Pons (tissue), 1 donor: ENCODE results near the gene HARBI1.
"Not testable (repeated sequence)": the region's sequence is repeated elsewhere in the genome, so short reads cannot be mapped to it uniquely, and the experiment has no call there.

Source experiments
- DNase-seq: peaks from one replicate; pipeline ENCODE4 v3.0.0-alpha.2; 2016; ENCODE audit warnings: low spot score

HARBI1 gene

GRCh38 chr11:46594785-46595184 lies 22.2 kb downstream of the HARBI1 start:
- DNase-seq: no peak

GRCh38 chr11:46594374-46594700 lies 22.7 kb downstream of the HARBI1 start:
- no peak for DNase-seq

GRCh38 chr11:46593550-46594373 lies 23.3 kb downstream of the HARBI1 start, which contains the start of gene AMBRA1:
Gene AMBRA1 (minus strand): TSS chr11:46594023. CDS start chr11:46548380, 45,643 bp downstream.
- DNase-seq: peak; percentile 93

- no peak for DNase-seq
Measured at GRCh38 chr11:46590740-46591605, 26.1 kb downstream of the HARBI1 start.

GRCh38 chr11:46588915-46589314 lies 28.1 kb downstream of the HARBI1 start:
- DNase-seq: no peak

- no peak for DNase-seq
Measured at GRCh38 chr11:46588131-46588530, 28.9 kb downstream of the HARBI1 start.

GRCh38 chr11:46583513-46583912 lies 33.5 kb downstream of the HARBI1 start:
- DNase-seq: not testable (repeated sequence)

- DNase-seq: no peak
Measured at GRCh38 chr11:46582588-46582987, 34.4 kb downstream of the HARBI1 start.

- DNase-seq: no peak
Measured at GRCh38 chr11:46577058-46577457, 40.0 kb downstream of the HARBI1 start.

- DNase-seq: no peak
Measured at GRCh38 chr11:46574656-46575055, 42.4 kb downstream of the HARBI1 start.

- DNase-seq: no peak
Measured at GRCh38 chr11:46570790-46571398, 46.1 kb downstream of the HARBI1 start.

GRCh38 chr11:46565232-46565840 lies 51.7 kb downstream of the HARBI1 start:
- DNase-seq: no peak

GRCh38 chr11:46564459-46564858 lies 52.6 kb downstream of the HARBI1 start:
- DNase-seq: no peak

GRCh38 chr11:46562527-46562926 lies 54.5 kb downstream of the HARBI1 start:
- no peak for DNase-seq

- peak; percentile 59 for DNase-seq
Measured at GRCh38 chr11:46560300-46560991, 56.6 kb downstream of the HARBI1 start.

GRCh38 chr11:46559815-46560214 lies 57.2 kb downstream of the HARBI1 start:
- DNase-seq: no peak

- no peak for DNase-seq
Measured at GRCh38 chr11:46557684-46558151, 59.3 kb downstream of the HARBI1 start.

- no peak for DNase-seq
Measured at GRCh38 chr11:46555267-46556054, 61.6 kb downstream of the HARBI1 start.

- DNase-seq: no peak
Measured at GRCh38 chr11:46554213-46555147, 62.5 kb downstream of the HARBI1 start.
